Mesodermal cell (in vitro differentiated cells): ENCODE measurements around the gene MYOM3.

Source experiments
- H3K27ac ChIP-seq: 2 replicates; pipeline ENCODE4 v1.7.0; 2013; ENCODE audit warnings: mild to moderate bottlenecking, low read depth, low read length, moderate library complexity; ENCODE audit not compliant: severe bottlenecking
- H3K36me3 ChIP-seq: 2 replicates; pipeline ENCODE4 v1.7.1; 2013; ENCODE audit warnings: mild to moderate bottlenecking, low read length, moderate library complexity; ENCODE audit not compliant: control insufficient read depth, insufficient read depth
- H3K4me1 ChIP-seq: one replicate; pipeline ENCODE4 v1.7.1; 2013; ENCODE audit warnings: mild to moderate bottlenecking, low read length; ENCODE audit not compliant: insufficient read depth, control insufficient read depth, poor library complexity, severe bottlenecking
- H3K4me3 ChIP-seq: 2 replicates; pipeline ENCODE4 v1.7.0; 2013; ENCODE audit warnings: low read length, control low read depth, mild to moderate bottlenecking; ENCODE audit not compliant: insufficient read depth, poor library complexity, severe bottlenecking; ENCODE audit errors: extremely low read depth
- H3K9me3 ChIP-seq: 2 replicates; pipeline ENCODE4 v1.7.1; 2013; ENCODE audit warnings: mild to moderate bottlenecking, low read length, moderate library complexity; ENCODE audit not compliant: control insufficient read depth
- WGBS, 2 experiments: methylation state at CpG; one replicate each; pipeline ENCODE4 v1.1.5; 2013; ENCODE audit warnings: missing lambda C conversion rate in 2 of 2; ENCODE audit not compliant: insufficient coverage in 2 of 2; 5-methylcytosine and 5-hydroxymethylcytosine counted together

The MYOM3 gene

DNA sequence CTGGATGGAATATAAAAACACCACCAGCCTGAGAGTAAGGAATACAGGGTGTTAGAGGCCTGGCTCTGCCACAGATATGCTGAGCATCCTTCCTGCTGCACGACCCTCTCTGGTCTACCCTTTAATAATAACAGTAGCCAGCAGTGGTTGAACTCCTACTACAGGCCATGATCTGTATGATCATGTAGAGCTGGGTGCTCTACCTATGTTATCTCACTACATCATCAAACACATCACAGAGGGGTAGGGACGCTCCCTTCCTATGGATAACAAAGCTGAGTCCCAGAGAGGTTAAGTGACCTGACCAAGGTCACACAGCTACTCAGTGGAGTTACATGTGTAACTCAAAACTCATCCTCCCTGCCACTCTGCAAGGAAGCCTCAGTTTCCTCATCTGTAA lies 13.0 kb upstream of the MYOM3 start:
- no peak overlapping the region for H3K27ac ChIP-seq
- no peaks in the 10 kb centered on the region for H3K9me3 ChIP-seq
- no peak overlapping the region for H3K4me3 ChIP-seq
- 90 to 92% methylated on average over 2 of the region's 2 CpGs for WGBS, 2 experiments
- peaks cover 17% of the 10 kb centered on the region for H3K4me1 ChIP-seq
- H3K36me3 ChIP-seq, result no peaks in the 10 kb centered on the region

DNA sequence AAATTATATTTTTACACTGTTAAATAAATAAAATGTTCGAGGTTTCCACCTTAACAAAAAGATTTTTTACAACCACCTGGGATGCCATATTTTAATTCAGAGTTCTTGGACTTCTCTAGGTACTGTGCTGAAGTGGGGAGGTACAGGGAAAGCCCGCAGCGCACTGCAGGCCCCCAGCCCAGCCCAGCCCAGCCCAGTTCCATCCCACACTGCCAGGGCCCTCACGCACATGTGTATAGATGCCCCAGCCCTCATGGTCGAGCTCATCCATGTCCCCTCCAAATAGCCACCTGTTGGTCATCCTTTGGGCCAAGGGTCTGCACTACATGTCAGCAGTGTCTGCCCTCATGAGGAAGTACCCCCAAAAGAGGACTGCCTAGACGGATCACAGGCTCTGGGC lies 11.7 kb upstream of the MYOM3 start:
- Histone ChIP-seq H3K4me3 (no peak overlapping the region), H3K36me3 (no peaks in the 10 kb centered on the region), H3K27ac (no peak overlapping the region), H3K4me1 (peaks cover 11% of the 10 kb centered on the region), H3K9me3 (no peaks in the 10 kb centered on the region)
- WGBS, 2 experiments, result 88 to 90% methylated on average over 5 of the region's 6 CpGs

DNA sequence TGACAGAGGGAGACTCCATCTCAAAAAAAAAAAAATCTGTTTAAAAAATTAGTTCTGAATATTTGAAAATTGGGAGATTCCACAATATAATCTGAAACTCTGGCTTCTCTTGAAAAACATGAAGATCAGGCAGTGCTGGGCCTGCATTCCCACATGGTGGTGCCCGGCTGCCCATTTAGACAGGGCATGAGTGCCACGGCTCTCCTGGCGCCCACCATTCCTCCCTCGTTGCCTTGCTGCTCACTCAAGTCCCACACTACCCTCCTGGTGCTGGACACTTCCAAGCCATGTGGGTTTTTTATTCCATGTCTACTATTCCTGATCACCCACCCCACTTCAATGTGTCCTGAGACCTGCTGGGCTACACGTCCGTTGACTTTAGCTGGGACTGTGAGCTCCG lies 10.8 kb upstream of the MYOM3 start:
- H3K9me3 ChIP-seq, result no peaks in the 10 kb centered on the region
- no peak overlapping the region for H3K27ac ChIP-seq
- WGBS, 2 experiments, result 91 to 95% methylated on average over 7 of the region's 7 CpGs
- no peak overlapping the region for H3K4me3 ChIP-seq
- H3K36me3 ChIP-seq, result no peaks in the 10 kb centered on the region
- H3K4me1 ChIP-seq, result peaks cover 11% of the 10 kb centered on the region

DNA sequence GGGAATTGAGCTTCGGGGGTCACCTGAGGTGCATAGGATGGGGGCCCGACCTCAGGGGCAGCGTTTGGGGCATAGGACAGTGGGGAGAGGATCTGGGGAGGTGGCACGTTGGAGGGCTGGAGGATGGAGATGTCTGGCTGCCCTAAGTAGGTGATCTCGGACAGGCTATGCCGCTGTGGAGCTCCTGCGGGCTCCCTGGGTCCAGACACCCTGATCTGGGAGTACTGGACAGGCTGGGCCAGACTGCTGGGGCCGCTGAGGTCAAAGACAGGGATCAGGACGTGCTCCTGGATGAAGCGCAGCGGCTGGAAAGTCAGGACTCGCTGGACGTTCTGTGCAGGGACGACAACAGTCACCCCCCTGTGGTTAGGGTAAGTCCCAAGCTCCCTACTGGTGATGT lies 9.5 kb upstream of the MYOM3 start:
- H3K27ac ChIP-seq, result no peak overlapping the region
- 82 to 87% methylated on average over 9 to 14 of the region's 14 CpGs for whole genome bisulfite sequencing, 2 experiments
- no peaks in the 10 kb centered on the region for H3K9me3 ChIP-seq
- H3K4me3 ChIP-seq, result no peak overlapping the region
- H3K4me1 ChIP-seq, result peaks cover 11% of the 10 kb centered on the region
- H3K36me3 ChIP-seq, result no peaks in the 10 kb centered on the region

DNA sequence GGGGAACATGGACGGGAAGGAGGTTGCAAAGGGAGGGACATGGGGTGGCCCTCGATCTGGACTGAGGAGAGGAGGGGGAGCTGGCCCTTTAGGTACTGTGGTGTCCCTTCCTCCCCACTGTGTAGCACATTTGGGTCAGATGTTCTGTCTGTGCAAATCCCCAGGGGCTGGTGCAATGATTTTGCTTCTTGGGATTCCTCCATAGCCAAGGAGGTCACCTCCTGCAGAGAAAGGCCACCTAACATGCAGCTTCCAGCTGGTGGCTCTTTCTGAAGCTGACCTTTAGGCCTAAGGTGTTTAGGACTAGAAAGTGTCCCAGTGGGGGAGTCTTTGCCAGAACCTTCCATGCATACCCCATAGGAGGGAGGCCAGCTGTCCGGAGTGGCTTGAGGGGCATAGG lies 9.0 kb upstream of the MYOM3 start:
- Histone ChIP-seq H3K27ac (no peak overlapping the region), H3K9me3 (no peaks in the 10 kb centered on the region), H3K36me3 (no peaks in the 10 kb centered on the region), H3K4me1 (peaks cover 10% of the 10 kb centered on the region), H3K4me3 (no peak overlapping the region)
- 70 to 84% methylated on average over 2 to 3 of the region's 3 CpGs for WGBS, 2 experiments

DNA sequence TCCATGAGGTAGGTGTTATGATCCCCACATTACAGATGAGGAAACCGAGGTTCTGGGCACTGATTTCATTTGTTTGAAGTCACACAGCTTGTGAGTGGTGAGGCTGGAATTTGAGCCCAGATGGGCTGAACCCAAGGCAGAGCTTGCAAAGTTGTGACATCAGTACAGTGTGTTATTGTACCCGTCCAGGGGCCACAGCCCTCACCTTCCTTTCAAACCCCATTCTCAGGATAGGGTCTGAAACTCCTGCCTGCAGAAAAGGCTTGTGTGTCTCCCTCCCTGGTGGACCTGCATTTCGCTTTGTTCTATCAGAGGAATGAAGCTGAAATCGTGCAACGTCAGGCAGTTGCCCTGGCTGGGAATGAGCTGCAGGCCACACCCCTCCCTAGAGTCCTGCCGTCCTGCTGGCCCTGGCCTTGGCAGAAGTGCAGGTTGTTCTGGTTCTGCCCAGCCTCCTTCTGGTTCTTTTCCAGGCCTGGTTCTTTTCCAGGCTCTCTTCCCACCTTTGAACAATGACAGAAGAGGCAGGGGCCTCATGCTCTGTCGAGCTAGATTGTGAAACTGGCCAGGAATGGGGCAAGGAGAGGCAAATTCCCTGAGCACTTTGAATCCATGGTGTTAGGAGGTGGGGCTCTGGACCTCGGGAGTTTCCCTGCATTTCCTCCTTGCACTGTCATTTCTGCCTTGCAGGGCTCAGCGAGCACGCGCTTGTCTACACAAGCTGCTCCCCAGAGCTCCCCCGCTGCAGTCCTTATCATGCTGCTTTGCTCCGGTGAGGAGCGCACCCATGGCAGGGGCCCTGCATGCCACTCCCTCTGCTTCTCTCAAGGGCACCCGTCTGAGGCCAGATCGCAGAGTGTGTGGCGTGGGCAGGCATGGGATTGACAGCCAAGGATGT lies 8.2 kb upstream of the MYOM3 start:
- Histone ChIP-seq H3K4me1 (peaks cover 8% of the 10 kb centered on the region), H3K27ac (no peak overlapping the region), H3K9me3 (no peaks in the 10 kb centered on the region), H3K36me3 (no peaks in the 10 kb centered on the region), H3K4me3 (no peak overlapping the region)
- WGBS, 2 experiments, result 71 to 77% methylated on average over 11 to 12 of the region's 17 CpGs

DNA sequence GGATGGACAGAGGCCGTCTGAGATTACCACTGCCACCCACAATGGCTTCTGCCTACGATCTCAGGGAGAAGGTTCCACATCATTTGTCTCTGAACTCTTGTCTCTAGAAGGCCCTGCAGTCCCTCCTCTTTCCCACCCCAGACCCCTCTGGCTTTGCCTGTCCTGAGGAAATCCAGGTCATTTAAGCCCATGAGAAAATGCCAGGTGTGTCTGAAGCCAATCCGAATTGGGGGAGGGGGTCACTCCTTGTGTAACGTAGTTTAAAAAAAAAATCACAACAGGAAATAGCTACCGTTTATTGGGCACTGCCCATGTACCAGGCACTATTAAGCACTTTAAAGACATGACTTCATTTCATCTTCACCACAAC lies 7.5 kb upstream of the MYOM3 start:
- peaks cover 4% of the 10 kb centered on the region for H3K4me1 ChIP-seq
- no peaks in the 10 kb centered on the region for H3K9me3 ChIP-seq
- H3K36me3 ChIP-seq, result no peaks in the 10 kb centered on the region
- H3K4me3 ChIP-seq, result no peak overlapping the region
- WGBS, 2 experiments, result 83 to 86% methylated on average over 2 to 5 of the region's 5 CpGs
- no peak overlapping the region for H3K27ac ChIP-seq

DNA sequence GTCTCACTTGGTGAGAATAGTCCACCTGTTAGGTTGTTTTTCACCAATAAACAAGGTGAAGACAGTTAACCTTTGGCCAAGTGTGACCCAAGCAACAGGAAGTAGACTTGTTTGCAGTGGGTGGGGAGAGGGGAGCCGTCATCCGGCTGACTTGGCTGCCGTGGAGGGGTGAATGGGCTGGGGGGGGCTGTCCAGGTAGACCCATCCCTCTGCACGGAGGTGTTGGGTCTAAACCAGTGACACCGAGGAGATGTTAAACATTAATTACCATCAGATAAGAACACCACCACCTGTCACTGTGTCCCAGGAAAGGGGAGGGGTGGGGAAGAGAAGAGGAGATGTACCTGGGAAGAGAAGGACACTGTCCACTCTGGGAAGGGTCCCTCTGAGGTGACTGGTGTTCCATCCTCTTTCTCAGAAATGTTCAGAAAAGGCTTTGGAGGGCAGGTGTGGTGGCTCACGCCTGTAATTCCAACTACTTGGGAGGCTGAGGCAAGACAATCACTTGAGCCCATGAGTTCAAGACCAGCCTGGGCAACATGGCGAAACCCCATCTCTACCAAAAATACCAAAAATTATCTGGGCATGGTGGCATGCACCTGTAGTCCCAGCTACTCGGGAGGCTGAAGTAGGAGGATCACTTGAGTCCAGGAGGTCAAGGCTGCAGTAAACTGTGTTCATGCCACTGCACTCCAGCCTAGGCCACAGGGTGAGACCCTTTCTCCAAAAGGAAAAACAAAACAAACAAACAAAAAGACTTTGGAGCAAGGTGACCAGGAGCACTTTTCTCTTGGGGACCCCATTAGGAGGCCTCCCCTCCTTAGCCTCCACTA lies 6.7 kb upstream of the MYOM3 start:
- no peaks in the 10 kb centered on the region for H3K36me3 ChIP-seq
- H3K27ac ChIP-seq, result no peak overlapping the region

DNA sequence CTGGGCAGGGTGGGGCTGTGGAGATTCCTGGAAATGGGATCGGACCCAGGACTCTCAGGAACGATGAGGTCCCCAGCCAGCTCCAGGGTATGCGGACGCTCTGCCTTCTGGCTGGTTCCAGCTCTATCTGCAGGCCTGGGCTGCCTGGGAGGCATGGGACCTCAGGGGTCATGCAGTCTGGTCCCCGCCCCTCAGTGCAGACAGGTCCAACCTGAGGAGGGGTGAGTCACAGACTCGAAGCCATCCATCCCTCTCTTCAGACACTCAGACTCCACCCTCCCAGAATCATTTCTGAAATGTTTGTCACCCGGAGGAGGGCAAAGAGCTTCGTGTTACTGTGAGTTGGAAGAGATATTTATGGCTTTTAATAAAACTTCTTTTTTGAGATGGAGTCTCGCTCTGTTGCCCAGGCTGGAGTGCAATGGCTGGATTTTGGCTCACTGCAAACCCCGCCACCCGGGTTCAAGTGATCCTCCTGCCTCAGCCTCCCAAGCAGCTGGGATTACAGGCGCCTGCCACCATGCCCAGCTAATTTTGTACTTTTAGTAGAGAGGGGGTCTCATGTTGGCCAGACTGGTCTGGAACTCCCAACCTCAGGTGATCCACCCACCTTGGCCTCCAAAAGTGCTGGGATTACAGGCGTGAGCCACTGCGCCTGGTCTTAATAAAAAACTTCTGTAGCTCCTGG lies 5.9 kb upstream of the MYOM3 start:
- no peak overlapping the region for H3K27ac ChIP-seq

More for the DNA sequence above, 6.7 kb upstream of the MYOM3 start:
- 94 to 100% methylated on average over 1 to 6 of the region's 8 CpGs for WGBS, 2 experiments
- Histone ChIP-seq H3K4me1 (no peaks in the 10 kb centered on the region), H3K4me3 (no peak overlapping the region), H3K9me3 (no peaks in the 10 kb centered on the region)

DNA sequence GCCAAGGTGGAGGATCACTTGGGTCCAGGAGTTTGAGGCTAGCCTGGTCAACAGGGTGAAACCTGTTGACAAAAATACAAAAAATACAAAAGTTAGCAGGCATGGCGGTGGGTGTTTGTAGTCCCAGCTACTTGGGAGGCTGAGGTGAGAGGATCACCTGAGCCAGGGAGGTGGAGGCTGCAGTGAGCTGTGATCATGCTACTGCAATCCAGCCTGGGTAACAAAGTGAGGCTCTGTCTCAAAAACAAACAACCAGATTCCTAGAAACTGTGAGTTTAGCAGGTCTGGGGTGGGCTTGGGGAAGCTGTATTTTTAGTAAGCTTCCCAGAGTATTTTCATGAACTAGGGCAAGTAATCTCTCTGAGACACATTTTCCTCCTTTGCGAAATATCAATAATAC lies 5.2 kb upstream of the MYOM3 start:
- Histone ChIP-seq H3K4me3 (no peak overlapping the region), H3K9me3 (no peaks in the 10 kb centered on the region), H3K27ac (no peak overlapping the region), H3K36me3 (no peaks in the 10 kb centered on the region), H3K4me1 (peaks cover 4% of the 10 kb centered on the region)
- WGBS, 2 experiments, result 89 to 92% methylated on average over 1 to 2 of the region's 2 CpGs

More for the DNA sequence above, 5.9 kb upstream of the MYOM3 start:
- Histone ChIP-seq H3K4me3 (no peak overlapping the region), H3K4me1 (no peaks in the 10 kb centered on the region), H3K9me3 (no peaks in the 10 kb centered on the region), H3K36me3 (no peaks in the 10 kb centered on the region)
- 95 to 96% methylated on average over 7 to 9 of the region's 14 CpGs for WGBS, 2 experiments
